GM12801 (cell line): ENCODE results near the gene SRSF2.

Source experiments
- TF ChIP-seq, protein P1 (sequence below): IDR thresholded peaks from one replicate; pipeline ENCODE4 v1.5.1; 2011; ENCODE audit warnings: control low read depth; ENCODE audit not compliant: insufficient read length; ENCODE audit errors: extremely low read depth

The SRSF2 gene, protein sequence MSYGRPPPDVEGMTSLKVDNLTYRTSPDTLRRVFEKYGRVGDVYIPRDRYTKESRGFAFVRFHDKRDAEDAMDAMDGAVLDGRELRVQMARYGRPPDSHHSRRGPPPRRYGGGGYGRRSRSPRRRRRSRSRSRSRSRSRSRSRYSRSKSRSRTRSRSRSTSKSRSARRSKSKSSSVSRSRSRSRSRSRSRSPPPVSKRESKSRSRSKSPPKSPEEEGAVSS

DNA sequence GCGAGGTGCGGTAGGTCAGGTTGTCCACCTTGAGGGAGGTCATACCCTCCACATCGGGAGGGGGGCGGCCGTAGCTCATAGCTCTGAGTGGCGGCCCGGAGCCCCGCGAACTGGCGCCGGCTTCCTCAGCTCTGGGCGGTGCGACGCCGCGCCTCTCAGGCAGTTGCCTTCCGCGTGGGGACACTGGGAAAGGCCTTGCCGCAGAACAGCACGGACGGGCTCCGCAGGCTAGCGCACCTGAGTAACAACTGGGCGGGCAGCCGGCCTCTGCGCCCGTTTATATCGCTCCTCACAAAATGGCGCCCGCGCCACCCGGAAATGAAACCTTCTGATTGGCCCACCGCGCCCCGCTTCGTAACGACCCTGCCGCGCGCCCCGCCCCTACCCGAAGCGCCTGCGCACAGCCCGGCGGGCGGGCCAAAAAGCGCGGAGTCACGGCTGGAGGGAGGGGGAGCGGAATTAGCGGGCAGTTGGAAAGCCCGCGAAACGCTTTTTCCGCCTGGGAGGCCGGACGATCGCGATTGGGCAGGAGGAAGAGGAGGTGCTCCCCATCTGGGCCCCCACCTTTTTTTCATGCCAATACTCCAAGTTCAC lies at the start of gene SRSF2:
SRSF2 (minus strand) TSS at position 250 of the 594 bp plus-strand sequence; CDS start at position 79, 171 bp downstream.
- TF ChIP-seq, protein P1, sequence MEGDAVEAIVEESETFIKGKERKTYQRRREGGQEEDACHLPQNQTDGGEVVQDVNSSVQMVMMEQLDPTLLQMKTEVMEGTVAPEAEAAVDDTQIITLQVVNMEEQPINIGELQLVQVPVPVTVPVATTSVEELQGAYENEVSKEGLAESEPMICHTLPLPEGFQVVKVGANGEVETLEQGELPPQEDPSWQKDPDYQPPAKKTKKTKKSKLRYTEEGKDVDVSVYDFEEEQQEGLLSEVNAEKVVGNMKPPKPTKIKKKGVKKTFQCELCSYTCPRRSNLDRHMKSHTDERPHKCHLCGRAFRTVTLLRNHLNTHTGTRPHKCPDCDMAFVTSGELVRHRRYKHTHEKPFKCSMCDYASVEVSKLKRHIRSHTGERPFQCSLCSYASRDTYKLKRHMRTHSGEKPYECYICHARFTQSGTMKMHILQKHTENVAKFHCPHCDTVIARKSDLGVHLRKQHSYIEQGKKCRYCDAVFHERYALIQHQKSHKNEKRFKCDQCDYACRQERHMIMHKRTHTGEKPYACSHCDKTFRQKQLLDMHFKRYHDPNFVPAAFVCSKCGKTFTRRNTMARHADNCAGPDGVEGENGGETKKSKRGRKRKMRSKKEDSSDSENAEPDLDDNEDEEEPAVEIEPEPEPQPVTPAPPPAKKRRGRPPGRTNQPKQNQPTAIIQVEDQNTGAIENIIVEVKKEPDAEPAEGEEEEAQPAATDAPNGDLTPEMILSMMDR, result no peak

DNA sequence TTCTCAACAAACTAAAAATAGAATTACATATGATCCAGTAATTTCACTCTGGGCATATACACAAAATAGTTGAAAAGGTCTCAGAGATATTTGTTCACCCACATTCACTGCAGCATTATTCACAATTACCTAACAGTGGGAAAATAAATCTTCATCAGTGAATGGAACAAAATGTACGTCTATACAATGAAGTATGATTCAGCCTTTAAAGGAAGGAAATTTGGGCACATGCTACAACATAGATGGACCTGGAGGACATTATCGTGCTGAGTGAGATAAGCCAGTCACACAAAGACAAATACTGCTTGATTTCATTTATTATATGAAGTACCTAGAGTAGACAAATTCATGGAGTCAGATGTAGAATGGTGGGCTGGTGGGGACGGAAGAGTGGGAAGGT lies 47.8 kb upstream of the SRSF2 start:
- TF ChIP-seq, protein P1, result no peak

DNA sequence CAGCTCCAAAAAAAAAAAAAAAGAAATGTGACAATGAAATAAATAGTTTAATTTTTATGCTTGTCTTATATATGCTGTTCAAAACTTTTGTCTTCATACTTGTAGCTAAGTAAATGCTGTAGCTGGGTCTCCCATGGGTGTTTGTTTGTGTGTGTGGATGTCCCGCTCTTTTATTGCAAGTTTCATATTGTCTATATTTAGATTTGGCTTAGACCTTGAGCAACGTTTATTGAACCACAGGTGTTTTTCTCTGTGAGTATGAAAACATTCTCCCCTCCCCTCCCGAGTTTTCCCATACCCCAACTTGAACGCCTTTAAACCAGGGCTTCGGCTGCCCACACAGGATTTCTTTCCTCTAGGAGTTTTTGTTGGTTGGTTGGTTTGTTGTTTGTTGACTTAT lies 46.0 kb upstream of the SRSF2 start:
- TF ChIP-seq, protein P1, result no peak

DNA sequence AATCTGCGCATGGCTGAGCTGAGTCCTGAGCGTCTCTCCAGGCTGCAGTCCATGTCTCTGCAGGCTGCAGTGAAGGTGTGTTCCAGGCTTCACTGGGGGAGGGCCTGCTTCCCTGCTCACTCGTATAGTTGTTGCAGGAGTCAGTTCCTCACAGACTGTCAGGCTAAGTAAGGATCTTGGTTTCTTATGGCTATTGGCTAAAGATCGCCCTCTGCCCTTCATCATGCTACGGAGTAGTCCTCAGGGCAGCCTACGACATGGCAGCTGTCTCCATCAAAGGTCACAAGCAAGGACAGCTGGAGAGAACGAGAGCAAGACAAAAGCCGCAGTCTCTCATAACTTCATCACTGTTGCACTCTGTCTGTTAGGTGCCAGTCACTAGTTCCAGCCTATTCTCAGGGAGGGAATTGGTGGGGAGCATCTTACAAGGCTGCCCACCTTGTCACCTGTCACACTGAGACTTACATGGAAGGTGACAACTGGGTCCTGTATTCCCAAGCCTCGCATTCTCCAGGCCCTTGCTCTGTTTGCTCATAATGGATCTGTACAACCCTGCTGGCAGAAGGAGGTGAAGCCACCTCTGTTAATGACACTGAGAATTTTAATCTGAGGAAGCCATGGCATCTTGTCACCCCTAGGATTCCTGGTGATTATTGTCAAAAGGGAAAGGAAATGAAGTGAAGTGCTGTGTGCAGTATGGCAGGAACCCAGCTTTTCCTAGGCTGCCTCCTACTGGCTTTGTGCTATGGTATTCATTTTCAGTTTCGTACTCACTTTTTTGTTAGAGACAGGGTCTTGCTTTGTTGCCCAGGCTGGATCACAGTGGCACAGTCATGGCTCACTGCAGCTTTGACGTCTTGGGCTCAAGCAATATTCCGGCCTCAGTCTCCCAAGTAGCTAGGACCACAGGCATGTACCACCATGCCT lies 44.2 kb upstream of the SRSF2 start:
- TF ChIP-seq, protein P1, result no peak

DNA sequence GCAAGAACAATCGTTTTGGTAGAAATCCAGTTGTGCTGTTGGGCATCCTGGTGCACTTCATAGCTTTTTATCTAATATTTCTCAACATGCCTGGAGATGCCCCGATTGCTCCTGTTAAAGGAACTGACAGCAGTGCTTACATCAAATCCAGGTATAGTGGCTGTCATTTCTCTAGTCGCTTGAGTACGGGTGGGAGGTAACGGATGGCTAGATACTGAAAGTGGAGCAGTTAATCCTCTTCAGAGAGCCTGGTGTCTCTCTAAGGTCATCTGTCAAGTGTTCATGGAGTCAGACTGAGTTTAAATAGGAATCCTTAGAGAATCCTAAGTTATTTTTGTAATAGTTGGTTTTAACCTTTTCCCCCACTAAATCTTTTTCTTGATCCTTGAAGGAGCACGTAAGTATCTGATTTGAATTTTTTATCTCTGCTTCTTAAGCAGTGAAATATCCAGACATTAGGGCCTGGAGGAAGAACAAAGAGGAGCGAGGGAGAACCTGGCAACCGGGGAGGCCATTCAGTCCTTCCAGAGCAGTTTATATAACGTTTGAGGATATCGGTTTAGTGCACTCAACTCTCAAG lies 38.0 kb upstream of the SRSF2 start:
- TF ChIP-seq, protein P1, result no peak

DNA sequence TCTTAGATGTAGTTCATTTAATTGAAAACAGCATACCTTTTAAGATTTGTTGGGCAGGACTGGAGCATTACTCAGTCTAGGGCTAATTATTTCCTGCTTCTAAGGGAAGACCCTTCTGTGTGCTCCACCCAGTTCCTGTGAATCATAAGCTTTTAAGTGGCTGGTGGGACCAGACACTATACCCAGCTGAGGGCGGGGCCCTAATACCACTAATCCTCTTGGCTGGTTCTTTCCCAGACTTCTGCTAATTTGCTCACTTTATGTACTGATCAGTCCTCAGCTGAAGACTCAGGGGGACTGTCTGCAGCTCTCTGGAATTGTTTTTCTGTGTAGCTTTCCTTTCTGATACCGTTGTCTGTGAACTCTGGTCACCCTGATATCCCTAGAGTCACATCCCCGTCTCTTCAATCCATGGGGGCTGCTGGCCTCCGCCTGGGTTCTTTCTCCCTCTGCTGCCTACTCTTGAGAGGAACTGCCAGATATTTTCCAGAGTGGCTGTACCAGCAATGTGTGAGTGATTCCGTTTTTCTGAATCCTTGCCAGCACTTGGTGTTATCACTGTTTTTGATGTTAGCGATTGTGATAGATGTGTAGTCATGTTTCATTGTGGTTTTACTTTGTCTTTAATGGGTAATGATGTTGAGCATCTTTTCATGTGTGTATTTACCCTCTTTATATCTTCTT lies 35.9 kb upstream of the SRSF2 start:
- TF ChIP-seq, protein P1, result no peak

DNA sequence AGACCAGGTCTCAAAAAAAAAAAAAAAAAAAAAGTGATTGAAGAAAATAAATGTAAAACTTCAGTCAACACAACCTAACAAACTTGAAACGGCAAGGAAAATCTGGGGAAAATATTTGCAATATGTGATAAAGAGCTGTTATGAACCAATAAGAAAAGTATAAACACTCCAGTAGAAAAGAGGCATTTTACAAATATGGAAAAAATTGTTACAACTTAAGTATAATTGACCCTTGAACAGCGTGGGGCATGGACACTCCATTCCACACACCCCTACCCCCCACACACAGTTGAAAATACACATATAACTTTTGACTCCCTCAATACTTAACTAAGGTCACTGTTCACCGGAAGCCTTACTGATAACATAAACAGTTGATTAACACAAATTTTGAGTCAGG lies 21.4 kb upstream of the SRSF2 start:
- TF ChIP-seq, protein P1, result no peak
